Measurements from ENCODE around the gene CEP85L. TPM values are rescaled to one million over a fixed set of nuclear protein-coding genes. Genes with fewer than 3 reads are reported as not detected.

CEP85L gene
- total RNA-seq, 3 donors from 2014 or later, result 3.7 to 13.6 (median 4.0) TPM

GRCh38 chr6:118504611-118505010, 146.8 kb downstream of the CEP85L start:
- no peak for TF ChIP-seq CTCF (IDR thresholded peaks at IDR 0.05)
- H3K36me3 ChIP-seq (ENCODE audit: low read depth), result no peaks in the 10 kb centered on the region
- DNase-seq (no peak), ATAC-seq (no peak)
- H3K9me3 ChIP-seq, result no peaks in the 10 kb centered on the region
- H3K4me3 ChIP-seq, result no peak overlapping the region
- H3K4me1 ChIP-seq (ENCODE audit: low read depth), result no peaks in the 10 kb centered on the region
- intact Hi-C loops (cut with DNase I, micrococcal nuclease), result loop anchor here in 1 of 2 donors (10.0 kb wide), 1 partner anchor 220 kb away; no protein-coding TSS in a partner anchor

- intact Hi-C loops (cut with DNase I, micrococcal nuclease), result loop anchor here in 1 of 2 donors (10.0 kb wide), 1 partner anchor 217 kb away; no protein-coding TSS in a partner anchor
- no peak overlapping the region for H3K4me3 ChIP-seq
- H3K4me1 ChIP-seq (ENCODE audit: low read depth), result no peaks in the 10 kb centered on the region
- ATAC-seq (no peak), DNase-seq (no peak)
- no peaks in the 10 kb centered on the region for H3K36me3 ChIP-seq (ENCODE audit: low read depth)
- H3K9me3 ChIP-seq, result no peaks in the 10 kb centered on the region
- TF ChIP-seq CTCF (IDR thresholded peaks at IDR 0.05), result no peak
These were observed 149.2 kb downstream of the CEP85L start for GRCh38 chr6:118502169-118502568.

- Histone ChIP-seq H3K4me1 (ENCODE audit: low read depth) (no peaks in the 10 kb centered on the region), H3K4me3 (no peak overlapping the region), H3K9me3 (no peaks in the 10 kb centered on the region), H3K36me3 (ENCODE audit: low read depth) (no peaks in the 10 kb centered on the region)
- ATAC-seq (no peak), DNase-seq (no peak)
- no peak for TF ChIP-seq CTCF (IDR thresholded peaks at IDR 0.05)
- intact Hi-C loops (cut with DNase I, micrococcal nuclease), result loop anchor here in 1 of 2 donors (10.0 kb wide), 1 partner anchor 217 kb away; no protein-coding TSS in a partner anchor
These were observed 149.6 kb downstream of the CEP85L start for GRCh38 chr6:118501765-118502164.

GRCh38 chr6:118501099-118501498, 150.3 kb downstream of the CEP85L start:
- no peak overlapping the region for H3K4me3 ChIP-seq
- H3K9me3 ChIP-seq, result no peaks in the 10 kb centered on the region
- H3K4me1 ChIP-seq (ENCODE audit: low read depth), result no peaks in the 10 kb centered on the region
- no peak for TF ChIP-seq CTCF (IDR thresholded peaks at IDR 0.05)
- no peak for DNase-seq
- intact Hi-C loops (cut with DNase I, micrococcal nuclease), result loop anchor here in 1 of 2 donors (10.0 kb wide), 1 partner anchor 216 kb away; no protein-coding TSS in a partner anchor
- no peaks in the 10 kb centered on the region for H3K36me3 ChIP-seq (ENCODE audit: low read depth)
- no peak for ATAC-seq

GRCh38 chr6:118500130-118501015, 151.0 kb downstream of the CEP85L start:
- H3K9me3 ChIP-seq, result no peaks in the 10 kb centered on the region
- no peak overlapping the region for H3K4me3 ChIP-seq
- no peaks in the 10 kb centered on the region for H3K4me1 ChIP-seq (ENCODE audit: low read depth)
- H3K36me3 ChIP-seq (ENCODE audit: low read depth), result no peaks in the 10 kb centered on the region
- intact Hi-C loops (cut with DNase I, micrococcal nuclease), result loop anchor here in 1 of 2 donors (10.0 kb wide), 1 partner anchor 216 kb away; no protein-coding TSS in a partner anchor
- no peak for ATAC-seq
- TF ChIP-seq CTCF (IDR thresholded peaks at IDR 0.05), result no peak
- DNase-seq, result no peak

Data from mucosa of descending colon (tissue), 3 donors.